CD4-positive, alpha-beta T cell treated with Interleukin-15 for 4 hours (primary cell): ENCODE measurements around the gene CCL7.

ENCODE experiments used
- DNase-seq: peaks from one replicate; pipeline ENCODE4 v3.0.0-alpha.2; 2020; ENCODE audit warnings: low spot score

CCL7 gene

GRCh38 chr17:34246881-34247280, 23.1 kb upstream of the CCL7 start:
- no peak for DNase-seq

- DNase-seq = no peak
Observed at GRCh38 chr17:34248511-34249024, 21.5 kb upstream of the CCL7 start.

GRCh38 chr17:34249061-34249460, 21.0 kb upstream of the CCL7 start:
- DNase-seq = no peak

GRCh38 chr17:34249478-34249877, 20.5 kb upstream of the CCL7 start:
- no peak for DNase-seq

- no peak for DNase-seq
Observed at GRCh38 chr17:34251186-34251585, 18.8 kb upstream of the CCL7 start.

GRCh38 chr17:34252095-34252443, 18.0 kb upstream of the CCL7 start:
- no peak for DNase-seq

- no peak for DNase-seq
Observed at GRCh38 chr17:34252444-34253138, 17.4 kb upstream of the CCL7 start.

GRCh38 chr17:34253139-34253525, 16.9 kb upstream of the CCL7 start:
- DNase-seq = no peak

GRCh38 chr17:34254146-34254545, 15.9 kb upstream of the CCL7 start:
- DNase-seq = no peak

GRCh38 chr17:34254651-34255380, 15.2 kb upstream of the CCL7 start, which contains the start of gene CCL2:
TSS of gene CCL2 (plus strand) at chr17:34255285. CDS start at chr17:34255350, 65 bp downstream.
- DNase-seq = no peak

GRCh38 chr17:34255381-34255732, 14.7 kb upstream of the CCL7 start:
- DNase-seq = no peak

- no peak for DNase-seq
Observed at GRCh38 chr17:34255841-34256240, 14.2 kb upstream of the CCL7 start.

- DNase-seq = no peak
Observed at GRCh38 chr17:34257299-34257985, 12.6 kb upstream of the CCL7 start.

- DNase-seq = no peak
Observed at GRCh38 chr17:34257986-34258326, 12.1 kb upstream of the CCL7 start.

- DNase-seq = no peak
Observed at GRCh38 chr17:34259146-34259545, 10.9 kb upstream of the CCL7 start.

GRCh38 chr17:34260861-34261260, 9.2 kb upstream of the CCL7 start:
- no peak for DNase-seq

GRCh38 chr17:34261568-34262337, 8.3 kb upstream of the CCL7 start:
- DNase-seq = no peak

- DNase-seq = no peak
Observed at GRCh38 chr17:34265711-34266110, 4.3 kb upstream of the CCL7 start.

- no peak for DNase-seq
Observed at GRCh38 chr17:34275881-34276280, 5.9 kb downstream of the CCL7 start.

GRCh38 chr17:34276826-34277225, 6.8 kb downstream of the CCL7 start:
- DNase-seq = no peak

- DNase-seq = no peak
Observed at GRCh38 chr17:34283571-34283970, 13.6 kb downstream of the CCL7 start.

- DNase-seq = no peak
Observed at GRCh38 chr17:34285286-34285792, 15.3 kb downstream of the CCL7 start, which contains the start of gene CCL11. TSS of gene CCL11 (plus strand) at chr17:34285742. CDS start at chr17:34285809, 67 bp downstream.
